RWPE2 (cell line): ENCODE measurements around the gene MPP4.

Source experiments
- ATAC-seq: fragments of 200-7000 bp; cut with Tn5 transposase; 3 replicates; pipeline ENCODE4 v1.9.1; 2021; ENCODE audit warnings: low read depth
- DNase-seq: peaks from one replicate; pipeline ENCODE4 v3.0.0-alpha.2; 2020; ENCODE audit warnings: low spot score
- H3K27ac ChIP-seq: fragments of 450-650 bp; 2 replicates; pipeline ENCODE4 v1.5.1; 2017; ENCODE audit warnings: mild to moderate bottlenecking; ENCODE audit not compliant: poor library complexity, severe bottlenecking
- H3K27me3 ChIP-seq: fragments of 250-450 bp; sonication (Bioruptor Pico); 2 replicates; pipeline ENCODE4 v1.5.1; 2021; ENCODE audit warnings: mild to moderate bottlenecking, moderate library complexity; ENCODE audit not compliant: insufficient read depth, poor library complexity, severe bottlenecking
- H3K36me3 ChIP-seq: fragments of 250-450 bp; sonication (Bioruptor Pico); 2 replicates; pipeline ENCODE4 v1.5.1; 2020; ENCODE audit warnings: low read depth, mild to moderate bottlenecking, moderate library complexity
- H3K4me1 ChIP-seq: fragments of 250-450 bp; sonication (Bioruptor Pico); 2 replicates; pipeline ENCODE4 v1.5.1; 2021; ENCODE audit warnings: mild to moderate bottlenecking, moderate library complexity; ENCODE audit not compliant: insufficient read depth, poor library complexity, severe bottlenecking
- H3K4me3 ChIP-seq: fragments of 250-450 bp; sonication (Bioruptor Pico); 2 replicates; pipeline ENCODE4 v1.5.1; 2021; ENCODE audit warnings: mild to moderate bottlenecking, moderate library complexity; ENCODE audit not compliant: severe bottlenecking
- H3K9me3 ChIP-seq: fragments of 250-450 bp; sonication (Bioruptor Pico); 2 replicates; pipeline ENCODE4 v1.5.1; 2021; ENCODE audit warnings: mild to moderate bottlenecking, moderate library complexity; ENCODE audit not compliant: severe bottlenecking
- CTCF ChIP-seq: fragments of 450-650 bp; IDR thresholded peaks from one replicate; pipeline ENCODE4 v1.5.1; 2017; ENCODE audit warnings: mild to moderate bottlenecking, moderate library complexity; ENCODE audit not compliant: poor library complexity, severe bottlenecking

MPP4 gene

GRCh38 chr2:201733544-201733943 lies 35.1 kb upstream of the MPP4 start:
- Histone ChIP-seq H3K27ac (no peak overlapping the region), H3K27me3 (no peaks in the 10 kb centered on the region), H3K9me3 (no peaks in the 10 kb centered on the region), H3K36me3 (peaks cover 65% of the 10 kb centered on the region), H3K4me1 (peaks cover 8% of the 10 kb centered on the region), H3K4me3 (no peak overlapping the region)
- no peak for ATAC-seq
- no peak for DNase-seq
- no peak for TF ChIP-seq CTCF

DNA sequence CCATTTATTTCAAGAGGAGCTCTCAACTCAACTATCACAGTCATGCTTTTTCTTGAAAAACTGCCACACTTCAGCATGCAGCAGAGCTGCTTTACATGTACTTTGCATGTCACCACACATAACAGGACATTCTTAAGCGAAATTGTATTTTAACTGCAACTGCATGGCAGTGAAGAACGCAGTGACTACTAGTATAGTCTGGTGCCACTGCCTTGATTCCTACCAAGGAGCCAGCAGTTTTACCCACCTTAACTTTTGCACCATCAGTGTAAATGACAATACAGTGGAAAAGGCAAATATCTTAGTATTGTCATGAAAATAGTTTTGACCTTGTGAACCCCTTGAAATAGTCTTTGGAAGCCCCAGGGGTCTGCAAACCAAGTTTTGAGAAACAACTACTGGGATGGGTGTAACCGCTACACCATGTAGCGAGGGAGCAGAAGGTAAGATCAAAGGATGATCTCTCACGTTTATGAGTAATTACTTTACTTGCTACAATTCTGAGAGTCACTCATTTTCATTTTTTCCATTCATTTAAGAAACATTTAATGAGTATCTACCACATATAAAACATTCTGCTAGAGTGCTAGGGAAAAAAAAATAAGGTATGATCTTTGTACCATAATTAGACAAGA lies 32.3 kb upstream of the MPP4 start:
- ATAC-seq: no peak
- H3K27me3 ChIP-seq: no peaks in the 10 kb centered on the region
- H3K9me3 ChIP-seq: no peaks in the 10 kb centered on the region
- H3K36me3 ChIP-seq: peaks cover 57% of the 10 kb centered on the region
- no peak for TF ChIP-seq CTCF
- H3K27ac ChIP-seq: no peak overlapping the region
- H3K4me3 ChIP-seq: no peak overlapping the region
- peaks cover 8% of the 10 kb centered on the region for H3K4me1 ChIP-seq
- DNase-seq: no peak

- no peaks in the 10 kb centered on the region for H3K9me3 ChIP-seq
- ATAC-seq: no peak
- H3K4me1 ChIP-seq: no peaks in the 10 kb centered on the region
- TF ChIP-seq CTCF: no peak
- DNase-seq: no peak
- H3K4me3 ChIP-seq: no peak overlapping the region
- no peaks in the 10 kb centered on the region for H3K27me3 ChIP-seq
- no peak overlapping the region for H3K27ac ChIP-seq
- peaks cover 56% of the 10 kb centered on the region for H3K36me3 ChIP-seq
Measured at GRCh38 chr2:201715459-201715858, 17.0 kb upstream of the MPP4 start.

GRCh38 chr2:201712726-201713125 lies 14.3 kb upstream of the MPP4 start:
- Histone ChIP-seq H3K4me1 (no peaks in the 10 kb centered on the region), H3K27ac (no peak overlapping the region), H3K4me3 (no peak overlapping the region), H3K36me3 (peaks cover 67% of the 10 kb centered on the region), H3K27me3 (no peaks in the 10 kb centered on the region), H3K9me3 (no peaks in the 10 kb centered on the region)
- no peak for TF ChIP-seq CTCF
- no peak for ATAC-seq
- DNase-seq: no peak

- Histone ChIP-seq H3K27me3 (no peaks in the 10 kb centered on the region), H3K9me3 (no peaks in the 10 kb centered on the region), H3K36me3 (peaks cover 61% of the 10 kb centered on the region), H3K27ac (no peak overlapping the region), H3K4me3 (no peak overlapping the region), H3K4me1 (no peaks in the 10 kb centered on the region)
- no peak for ATAC-seq
- no peak for DNase-seq
- no peak for TF ChIP-seq CTCF
Measured at GRCh38 chr2:201709747-201710146, 11.3 kb upstream of the MPP4 start.
